22Rv1 (cell line): ENCODE measurements around the gene CAPN7.

Experiments
- H3K27ac ChIP-seq: fragments of 450-650 bp; 2 replicates; pipeline ENCODE4 v1.5.1; 2017
- CTCF ChIP-seq: fragments of 450-650 bp; IDR thresholded peaks from 2 replicates; pipeline ENCODE4 v1.5.1; 2017; ENCODE audit warnings: mild to moderate bottlenecking
- ZFX ChIP-seq: fragments of 450-650 bp; IDR thresholded peaks from 2 replicates; pipeline ENCODE4 v1.6.1; 2017; ENCODE audit warnings: antibody characterized with exemption, borderline replicate concordance

CAPN7 gene

GRCh38 chr3:15216501-15216900 is 10.5 kb downstream of the CAPN7 start:
- no peak overlapping the region for H3K27ac ChIP-seq
- TF ChIP-seq ZFX = no peak
- TF ChIP-seq CTCF = no peak

- H3K27ac ChIP-seq = no peak overlapping the region
- TF ChIP-seq CTCF (no peak), ZFX (no peak)
Observed at GRCh38 chr3:15217011-15217671, 11.1 kb downstream of the CAPN7 start.

GRCh38 chr3:15217841-15218267 is 11.8 kb downstream of the CAPN7 start:
- H3K27ac ChIP-seq = no peak overlapping the region
- no peak for TF ChIP-seq CTCF
- no peak for TF ChIP-seq ZFX

- no peak overlapping the region for H3K27ac ChIP-seq
- TF ChIP-seq ZFX (no peak), CTCF (no peak)
Observed at GRCh38 chr3:15218689-15219088, 12.6 kb downstream of the CAPN7 start.

GRCh38 chr3:15220056-15220455 is 14.0 kb downstream of the CAPN7 start:
- TF ChIP-seq CTCF = no peak
- TF ChIP-seq ZFX = no peak
- no peak overlapping the region for H3K27ac ChIP-seq

GRCh38 chr3:15220661-15221060 is 14.6 kb downstream of the CAPN7 start:
- no peak overlapping the region for H3K27ac ChIP-seq
- no peak for TF ChIP-seq ZFX
- TF ChIP-seq CTCF = no peak

GRCh38 chr3:15221574-15222217 is 15.7 kb downstream of the CAPN7 start:
- no peak for TF ChIP-seq ZFX
- no peak for TF ChIP-seq CTCF
- no peak overlapping the region for H3K27ac ChIP-seq
